SKM-1 (cell line): ENCODE results near the gene KANSL1.

Experiments used
- DNase-seq: peaks from one replicate; lab custom pipeline; 2025; ENCODE audit not compliant: unreplicated experiment; lab: John Stamatoyannopoulos, UW

KANSL1 gene

DNA sequence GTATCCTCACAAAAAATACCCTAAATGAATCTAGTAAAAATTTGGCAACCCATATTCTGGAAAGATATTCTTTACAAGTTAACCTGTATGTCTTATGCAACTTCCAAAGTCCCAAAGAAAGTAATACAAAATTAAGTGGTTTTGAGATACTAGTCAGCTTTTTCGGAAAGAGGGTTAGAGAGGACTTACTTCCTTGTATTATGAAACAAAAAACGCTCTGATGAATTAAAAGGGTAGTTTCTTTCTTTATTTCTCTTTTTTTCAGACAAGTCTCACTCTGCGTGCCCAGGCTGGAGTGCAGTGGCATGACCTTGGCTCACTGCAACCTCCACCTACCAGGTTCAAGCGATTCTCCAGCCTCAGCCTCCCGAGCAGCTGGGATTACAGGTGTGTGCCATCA, 51.6 kb downstream of the KANSL1 start:
- DNase-seq, result no peak

DNA sequence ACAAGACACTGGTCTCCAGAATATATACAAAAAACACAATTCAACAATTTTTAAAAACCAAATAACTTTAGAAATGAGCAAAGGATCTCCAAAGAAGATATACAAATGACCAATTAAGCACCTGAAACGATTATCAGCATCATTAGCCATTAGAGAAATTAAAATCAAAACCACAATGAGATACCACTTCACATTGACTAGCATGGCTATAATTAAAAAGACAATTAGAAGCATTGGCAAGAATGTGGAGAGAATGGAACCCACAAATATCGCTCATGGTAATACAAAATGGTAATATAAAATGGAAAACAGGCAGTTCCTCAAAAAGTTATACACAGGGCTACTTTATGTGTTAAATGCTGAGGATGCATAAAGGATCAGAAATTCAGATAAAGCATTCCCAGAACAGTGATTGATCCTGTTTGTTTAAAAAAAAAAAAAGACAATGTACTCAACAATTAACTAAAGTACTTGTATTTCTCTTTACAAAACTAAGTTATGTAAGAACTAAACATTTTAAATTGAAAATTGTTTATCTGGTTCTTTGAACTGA, 52.5 kb downstream of the KANSL1 start:
- no peak for DNase-seq

DNA sequence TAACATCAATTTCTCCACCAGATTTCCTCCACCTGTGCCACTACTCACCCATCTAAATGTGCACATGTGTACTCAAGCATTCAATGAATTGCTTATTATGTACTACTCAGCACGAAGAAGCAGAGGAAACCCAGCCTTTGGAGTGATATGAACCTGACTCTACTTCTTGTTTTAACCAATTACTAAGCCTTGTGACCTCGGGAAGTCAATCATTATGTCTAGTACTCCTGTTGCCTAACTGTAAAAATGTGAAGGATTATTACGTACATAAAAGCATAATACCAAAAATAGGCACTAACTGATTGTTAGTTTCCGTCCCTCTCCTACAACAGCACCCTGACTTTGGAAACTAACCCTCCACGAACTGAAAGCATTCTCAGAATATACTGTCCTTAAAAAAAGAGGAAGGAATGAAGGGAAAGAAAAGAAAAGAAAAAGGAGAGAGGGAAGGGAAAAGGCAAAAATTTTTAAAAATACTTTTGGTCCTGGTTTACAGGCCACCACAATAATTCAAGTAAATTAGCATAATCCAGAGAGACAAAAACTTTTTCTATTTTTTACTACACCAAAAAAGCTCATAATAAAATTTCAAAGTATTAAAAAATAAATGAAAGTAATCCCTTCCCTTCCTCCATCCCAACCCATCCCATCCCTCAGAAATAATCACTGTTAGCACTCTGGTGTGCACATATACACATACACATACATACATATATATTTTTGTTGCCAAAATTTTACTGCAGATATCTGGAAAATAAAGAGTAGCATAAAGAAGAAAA, 53.6 kb downstream of the KANSL1 start:
- DNase-seq, result peak; percentile 16

DNA sequence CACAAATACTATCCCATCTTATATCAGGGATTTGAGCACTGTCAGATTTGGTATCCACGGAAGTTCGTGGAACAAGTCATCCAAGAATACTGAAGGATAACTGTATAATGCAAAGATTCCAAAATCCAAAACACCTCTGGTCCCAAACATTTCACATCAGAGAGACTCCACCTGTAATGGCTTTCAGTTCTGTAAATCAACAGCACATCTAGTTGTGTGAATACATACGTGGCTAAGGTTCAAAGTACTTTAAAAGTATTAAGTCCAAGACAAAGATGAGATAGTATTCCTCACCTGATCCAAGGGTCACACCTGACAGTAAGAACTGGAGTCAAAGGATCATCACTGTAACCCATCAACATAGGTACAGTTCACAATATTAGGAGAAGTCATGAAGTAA, 54.8 kb downstream of the KANSL1 start:
- DNase-seq, result no peak

DNA sequence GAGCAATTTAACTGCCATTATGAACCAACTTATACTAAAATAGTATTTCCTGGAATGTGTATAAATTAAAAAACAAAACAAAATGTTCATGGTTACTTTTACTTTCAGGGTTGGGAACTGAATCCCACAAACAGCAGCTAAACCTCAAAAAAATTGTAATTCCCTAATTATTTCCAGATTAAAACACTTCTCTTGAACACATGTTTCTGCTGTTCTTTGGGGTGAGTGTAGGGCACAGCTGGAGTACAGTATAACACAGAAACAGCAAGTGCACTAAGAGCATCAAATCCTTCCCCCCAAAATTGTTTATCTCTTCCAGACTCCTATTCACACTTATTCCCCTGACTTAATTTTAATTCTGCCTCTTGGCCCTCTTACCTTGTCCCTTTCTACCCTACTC, 56.4 kb downstream of the KANSL1 start:
- no peak for DNase-seq

DNA sequence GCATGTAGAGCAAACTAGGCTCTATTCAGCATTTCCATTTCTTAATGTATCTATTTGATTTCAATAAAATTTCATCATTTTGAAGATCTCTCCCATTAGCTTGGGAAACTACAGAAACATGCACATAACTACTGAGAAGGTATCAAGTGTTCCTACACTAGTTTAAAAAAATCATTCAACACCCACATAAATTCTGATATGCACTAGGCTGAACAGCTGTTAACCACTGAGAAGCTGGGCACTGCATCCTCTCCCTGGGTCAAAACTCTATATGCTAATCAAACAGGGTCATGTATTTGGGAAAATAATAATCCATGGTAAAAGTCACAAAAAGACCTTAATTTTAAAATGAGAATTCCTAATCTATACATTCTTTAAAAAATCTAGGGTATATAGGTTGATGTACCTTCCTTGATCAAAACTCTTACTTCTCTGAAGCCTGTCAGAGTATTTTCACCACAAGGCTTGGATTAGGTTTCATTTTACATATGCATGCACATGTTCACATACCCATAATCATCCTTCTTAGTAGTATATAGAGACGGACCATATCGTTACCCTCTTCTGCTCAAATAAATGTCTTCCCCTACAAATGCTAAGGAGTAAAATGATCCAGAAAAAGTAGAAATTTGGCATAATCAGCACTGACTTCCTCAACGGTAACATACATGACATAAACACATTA, 57.2 kb downstream of the KANSL1 start:
- DNase-seq, result no peak

DNA sequence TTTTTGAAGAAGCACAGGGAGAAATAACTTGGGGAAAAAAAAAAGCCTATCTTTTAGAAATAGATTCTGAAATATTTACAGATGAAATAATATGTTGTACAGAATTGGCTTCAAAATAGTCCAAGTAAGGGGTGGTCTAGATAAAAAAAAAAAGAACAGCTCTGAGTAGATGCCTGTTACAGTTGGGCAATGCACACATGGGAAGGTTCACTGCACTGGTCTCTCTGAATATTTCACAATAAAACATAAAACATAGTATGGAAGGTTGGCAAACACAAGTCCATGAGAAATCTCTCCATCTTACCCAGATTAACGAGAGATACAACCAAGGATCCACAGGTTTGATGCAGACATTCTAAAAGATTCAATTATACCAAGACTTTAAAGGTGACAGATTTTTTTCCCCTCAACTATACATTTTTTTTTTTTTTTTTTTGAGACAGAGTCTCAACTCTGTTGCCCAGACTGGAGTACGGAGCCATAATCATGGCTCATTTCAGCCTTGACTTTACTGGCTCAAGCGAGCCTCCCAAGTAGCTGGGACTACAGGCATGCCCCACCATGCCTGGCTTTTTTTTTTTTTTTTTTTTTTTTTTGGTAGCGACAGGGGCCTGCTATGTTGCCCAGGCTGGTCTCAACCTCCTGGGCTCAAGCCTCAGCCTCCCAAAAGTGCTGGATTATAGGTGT, 58.0 kb downstream of the KANSL1 start:
- DNase-seq, result no peak

DNA sequence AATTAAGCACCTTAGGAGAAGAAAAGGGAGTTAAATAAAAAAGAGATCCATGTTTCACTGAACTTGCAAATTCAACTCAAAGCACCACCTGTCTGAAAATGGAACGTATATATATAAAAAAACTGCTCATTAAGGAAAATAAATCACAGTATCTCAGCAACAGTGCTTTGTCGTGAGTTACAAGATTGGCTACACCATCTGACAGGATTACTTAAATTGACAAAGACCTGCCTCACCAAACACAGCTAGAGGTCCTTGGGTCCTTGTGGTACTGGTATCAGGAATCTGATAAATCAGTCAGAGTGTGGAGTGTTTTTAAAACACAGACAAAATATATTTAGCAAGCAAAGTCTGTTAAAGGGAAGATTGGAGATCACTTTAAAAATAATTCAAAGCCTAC, 63.9 kb downstream of the KANSL1 start:
- DNase-seq, result no peak

DNA sequence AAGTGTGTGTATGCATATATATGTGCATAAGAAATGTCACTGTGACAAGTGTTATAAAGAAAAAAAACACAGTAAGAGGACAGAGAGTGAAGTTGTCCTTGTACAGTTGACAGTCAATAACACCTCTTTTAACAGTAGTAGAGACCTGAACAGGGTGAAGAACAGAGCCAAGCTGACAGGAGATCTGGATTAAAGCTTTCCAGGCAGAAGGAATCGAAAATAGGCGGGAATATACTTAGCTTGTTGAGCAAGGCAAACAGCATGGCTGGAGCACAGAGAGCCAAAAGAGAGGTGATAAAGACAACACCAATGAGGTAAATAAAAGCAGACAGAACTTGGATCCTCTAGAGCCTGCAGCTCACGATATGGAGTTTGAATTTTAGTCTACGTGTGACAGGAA, 64.8 kb downstream of the KANSL1 start:
- DNase-seq, result no peak

DNA sequence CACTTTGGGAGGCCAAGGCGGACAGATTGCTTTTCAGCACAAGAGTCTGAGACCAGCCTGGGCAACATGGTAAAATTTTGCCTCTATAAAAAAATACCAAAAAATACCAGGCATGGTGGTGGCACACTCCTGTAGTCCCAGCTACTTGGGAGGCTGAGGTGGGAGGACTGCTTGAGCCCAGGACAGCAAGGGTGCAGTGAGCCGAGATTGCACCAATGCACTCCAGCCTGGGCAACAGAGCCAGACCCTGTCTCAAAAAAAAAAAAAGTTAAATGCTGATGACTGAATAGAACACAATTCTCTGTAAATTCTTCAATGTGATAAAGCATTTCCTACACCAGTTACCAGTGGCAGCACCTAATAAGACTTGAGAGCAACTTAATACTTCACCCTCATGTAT, 65.7 kb downstream of the KANSL1 start:
- no peak for DNase-seq

DNA sequence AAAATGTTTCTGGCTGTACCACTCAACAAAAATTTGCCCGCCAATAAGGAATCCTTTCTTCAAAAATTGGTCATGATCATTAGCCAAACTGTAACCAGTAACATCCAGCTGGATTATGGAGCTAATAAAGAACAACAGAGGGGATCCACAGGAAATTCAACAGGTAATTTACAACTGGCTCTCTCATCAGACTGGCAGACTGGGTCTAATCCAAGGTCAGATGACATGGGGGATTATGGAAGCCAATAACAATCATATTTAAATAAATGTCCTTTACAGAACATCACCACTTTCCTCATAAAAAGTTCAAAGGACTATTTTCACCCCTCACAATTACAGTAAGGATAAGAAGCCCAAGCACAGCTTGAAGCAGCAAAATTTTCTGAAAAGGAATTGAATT, 66.4 kb downstream of the KANSL1 start:
- DNase-seq, result no peak

DNA sequence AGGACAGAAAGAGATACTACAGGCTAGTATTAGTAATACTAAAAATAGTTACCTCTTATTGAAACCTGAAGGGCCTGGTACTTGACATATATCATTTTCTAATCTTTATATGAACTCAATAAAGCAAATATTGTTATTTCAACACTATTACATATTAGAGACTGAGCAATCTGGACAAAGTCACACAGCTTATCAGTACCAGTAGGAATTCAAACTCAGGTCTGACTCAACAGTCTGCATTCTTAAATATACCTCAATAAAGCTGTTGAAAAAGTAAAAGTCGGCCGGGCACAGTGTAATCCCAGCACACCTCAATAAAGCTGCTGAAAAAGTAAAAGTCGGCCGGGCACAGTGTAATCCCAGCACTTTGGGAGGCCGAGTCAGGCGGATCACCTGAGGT, 67.4 kb downstream of the KANSL1 start:
- no peak for DNase-seq

DNA sequence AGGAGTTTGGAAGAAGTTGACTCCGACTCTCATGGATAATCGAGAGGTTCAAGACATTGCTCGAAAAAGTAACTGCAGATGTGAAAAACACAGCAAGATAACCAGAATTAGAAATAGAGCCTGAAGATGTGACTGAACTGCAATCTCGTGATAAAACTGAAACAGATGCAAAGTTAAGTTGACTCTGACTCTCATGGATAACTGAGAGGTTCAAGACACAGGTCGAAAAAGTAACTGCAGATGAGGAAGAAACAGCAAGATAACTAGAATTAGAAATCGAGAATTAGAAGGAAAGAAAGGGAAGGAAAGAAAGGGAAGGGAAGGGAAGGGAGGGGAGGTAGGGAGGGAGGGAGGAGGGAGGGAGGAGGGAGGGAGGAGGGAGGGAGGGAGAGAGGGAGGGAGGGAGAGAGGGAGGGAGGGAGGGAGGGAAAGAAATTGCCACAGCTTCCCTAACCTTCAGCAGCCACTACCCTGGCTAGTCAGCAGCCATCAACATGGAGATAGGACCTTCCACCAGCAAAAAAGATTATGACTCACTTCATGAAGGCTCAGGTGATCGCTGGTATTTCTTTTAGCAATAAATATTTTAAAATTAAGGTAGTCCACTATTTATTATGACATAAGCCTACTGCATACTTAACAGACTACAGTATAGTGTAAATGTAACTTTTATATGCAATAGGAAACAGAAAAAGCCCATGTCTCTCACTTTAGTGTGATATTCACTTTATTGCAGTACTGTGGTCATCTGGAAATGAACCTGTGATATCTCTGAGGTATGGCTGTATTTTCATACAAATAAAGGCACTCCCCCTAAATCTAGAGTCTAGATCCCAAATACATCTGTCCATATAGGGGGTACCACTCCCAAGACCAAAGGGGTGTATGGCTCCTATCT, 68.3 kb downstream of the KANSL1 start:
- DNase-seq, result no peak

DNA sequence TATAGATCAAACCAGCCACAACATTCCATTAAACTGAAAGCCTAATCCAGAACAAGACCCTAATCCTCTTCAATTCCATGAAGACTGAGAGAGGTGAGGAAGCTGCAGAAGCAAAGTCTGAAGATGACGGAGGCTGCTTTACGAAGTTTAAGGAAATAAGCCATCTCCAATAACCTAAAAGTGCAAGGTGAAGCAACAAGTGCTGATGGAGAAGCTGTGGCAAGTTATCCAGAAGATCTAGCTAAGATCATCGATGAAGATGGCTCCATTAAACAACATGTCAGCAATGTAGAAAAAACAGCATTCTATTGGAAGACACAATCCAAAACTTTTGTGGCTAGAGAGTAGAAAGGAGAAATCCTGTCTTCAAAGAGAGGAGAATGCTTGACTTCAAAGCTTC, 69.6 kb downstream of the KANSL1 start:
- DNase-seq, result no peak

DNA sequence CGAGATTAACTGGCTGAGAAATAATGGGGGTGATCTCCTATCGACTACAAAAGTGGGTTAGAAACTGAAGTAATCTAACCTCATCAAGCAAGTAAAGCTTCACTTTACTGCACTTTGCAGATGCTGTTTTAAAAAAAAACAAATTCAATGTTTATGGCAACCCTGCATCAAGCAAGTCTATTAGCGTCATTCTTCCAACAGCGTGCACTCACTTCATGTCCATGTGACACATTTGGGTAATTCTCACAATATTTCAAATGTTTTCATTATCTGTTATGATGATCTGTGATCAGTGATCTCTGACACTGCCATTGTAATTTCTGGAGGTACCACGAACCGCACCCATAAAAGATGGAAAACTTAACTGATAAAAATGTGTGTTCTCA, 70.8 kb downstream of the KANSL1 start:
- no peak for DNase-seq

DNA sequence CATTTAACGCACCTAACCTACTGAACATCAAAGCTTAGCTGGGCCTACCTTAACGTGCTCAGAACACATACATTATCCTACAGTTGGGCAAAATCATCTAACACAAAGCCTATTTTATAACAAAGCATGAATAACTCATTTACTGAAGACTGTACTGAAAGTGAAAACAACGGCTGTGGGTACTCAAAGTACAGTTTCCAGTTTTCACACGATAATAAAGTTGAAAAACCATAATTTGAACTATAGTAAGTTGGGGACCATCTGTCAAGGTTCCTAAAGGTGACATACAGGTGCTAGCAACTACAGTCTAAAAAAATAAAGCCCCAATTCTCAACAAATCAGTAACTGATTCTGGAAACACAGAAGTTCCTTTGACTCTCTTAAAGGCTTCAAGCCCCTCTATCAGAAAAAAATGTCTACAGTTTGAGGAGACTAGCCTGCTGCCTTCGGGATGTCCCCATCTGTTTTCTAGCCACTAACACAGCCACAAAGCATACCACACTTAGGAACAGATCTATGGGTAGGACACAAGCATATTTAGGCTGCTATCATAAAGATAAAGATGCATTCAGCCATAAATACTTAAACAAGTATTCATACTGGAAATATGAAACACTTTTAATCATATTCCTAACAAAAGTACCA, 71.3 kb downstream of the KANSL1 start:
- no peak for DNase-seq

DNA sequence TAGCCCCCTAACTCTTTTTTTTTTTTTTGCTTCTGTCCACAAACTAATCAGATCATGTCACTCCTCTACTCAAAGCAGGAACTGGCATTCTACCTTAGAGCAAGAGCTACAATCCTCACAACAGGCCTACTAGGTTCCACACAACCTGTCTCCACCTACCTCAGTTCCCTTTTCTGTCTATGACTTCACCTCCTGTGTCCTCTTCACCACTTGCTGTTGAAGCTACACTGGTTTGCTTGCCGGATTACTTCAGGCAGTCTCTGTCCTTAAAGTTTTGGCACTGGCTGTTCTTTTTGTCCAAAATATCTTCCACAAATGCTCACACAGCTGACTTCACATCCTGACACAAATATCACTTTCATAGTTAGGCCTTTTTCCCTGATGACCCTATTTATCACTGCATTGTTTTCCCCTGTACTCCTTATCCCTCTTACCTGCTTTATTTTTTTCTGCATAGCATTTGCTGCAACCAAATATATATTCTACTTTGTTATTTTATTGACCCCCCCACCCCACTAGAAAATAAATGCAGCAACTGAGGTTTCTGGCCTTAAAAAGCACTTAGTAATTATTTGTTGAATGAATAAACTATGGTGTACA, 72.0 kb downstream of the KANSL1 start:
- peak; percentile 5 for DNase-seq

DNA sequence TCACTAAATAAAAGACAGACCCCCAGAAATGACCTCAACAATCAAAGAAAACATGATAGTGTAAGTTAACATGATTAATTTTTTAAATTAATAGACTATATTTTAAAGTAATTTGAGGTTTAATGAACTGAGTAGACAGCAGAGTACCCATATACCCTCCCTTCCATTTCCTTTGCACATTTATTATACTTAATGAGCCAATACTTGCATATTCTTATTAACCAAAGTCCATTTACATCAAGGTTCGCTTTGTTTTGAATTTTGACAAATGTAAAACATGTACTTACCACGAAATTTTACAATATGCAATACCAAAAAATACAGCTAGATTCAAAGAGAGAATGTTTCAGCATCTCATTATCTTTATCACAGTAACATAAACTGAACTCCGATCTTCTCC, 72.7 kb downstream of the KANSL1 start:
- no peak for DNase-seq

DNA sequence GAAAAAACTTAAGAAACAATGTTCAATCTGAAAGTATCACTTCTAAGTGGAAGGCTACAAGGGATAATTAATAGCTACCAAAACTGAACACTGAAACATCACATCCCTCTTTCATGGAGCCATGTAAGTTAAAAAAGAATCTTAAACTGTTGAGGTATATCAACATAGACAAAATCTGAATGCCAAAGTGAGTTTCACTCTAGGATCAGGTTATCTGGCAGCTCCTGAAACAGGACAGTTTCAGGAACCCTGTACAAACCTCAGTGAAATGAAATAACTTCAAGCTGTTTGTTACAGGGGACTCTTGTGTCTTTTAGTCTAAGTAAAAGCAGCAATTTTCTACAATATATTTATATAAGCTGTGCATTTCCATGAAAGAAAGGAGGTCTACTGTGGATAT, 73.2 kb downstream of the KANSL1 start:
- no peak for DNase-seq

DNA sequence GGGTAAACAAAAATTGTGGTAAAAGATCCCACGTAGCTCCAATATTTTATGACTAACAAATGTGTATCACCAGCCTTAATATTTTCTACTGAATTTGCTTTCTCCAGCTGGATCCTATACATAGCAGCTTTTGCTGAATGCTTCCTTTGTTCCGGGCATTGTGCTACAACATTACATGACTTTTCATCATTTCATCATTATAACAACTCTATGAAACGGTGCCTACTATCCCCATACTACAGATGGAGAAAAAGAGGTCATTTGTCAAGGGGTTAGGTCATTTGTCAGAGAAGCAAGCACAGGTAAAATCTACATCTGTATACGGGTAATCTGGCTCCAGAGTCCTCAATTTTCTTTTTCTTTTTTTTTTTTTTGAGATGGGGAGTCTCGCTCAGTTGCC, 74.3 kb downstream of the KANSL1 start:
- DNase-seq, result no peak
